ENCODE data around the gene MASP2. TPM values are rescaled to one million over a fixed set of nuclear protein-coding genes. Genes with fewer than 3 reads are reported as not detected.

MASP2 gene
- total and polyA plus RNA-seq, 9 of the 15 experiments (the other 6 are each of a cell fraction or from before 2014, with no cell fraction given) = 0.01 to 0.23 (median 0.06) TPM; not detected in 3

GRCh38 chr1:11052839-11053757 is 6.1 kb upstream of the MASP2 start (continued):
- TF ChIP-seq RFX5 (IDR thresholded peaks at IDR 0.05; ENCODE audit: low read depth, low read length) (no peak), GABPB1 (CRISPR knock-in tag; IDR thresholded peaks at IDR 0.05) (peak; percentile 7; the same call in 1 of the 2 replicates), CBFA2T3 (IDR thresholded peaks at IDR 0.05) (peak; percentile 12; the same call in 1 of the 2 replicates), KDM5B (IDR thresholded peaks at IDR 0.05; ENCODE audit: insufficient replicate concordance, low read depth, low read length) (peak; percentile 72), SIN3A (IDR thresholded peaks at IDR 0.05; ENCODE audit: borderline replicate concordance in 2 of 2, control insufficient read depth in 1 of 2, low read depth in 2 of 2, low read length in 2 of 2) (0 out of 4 replicates have a peak, but pooled peaks of 1 of the 2 experiments have one; percentile 9), PHF21A (IDR thresholded peaks at IDR 0.05; ENCODE audit: borderline replicate concordance, low read depth) (peak; percentile 46; the same call in 1 of the 2 replicates), BRCA1 (IDR thresholded peaks at IDR 0.05) (no peak), BRCA1 (CRISPR knock-in tag; IDR thresholded peaks at IDR 0.05) (0 out of 2 replicates have a peak, but pooled peaks have one; percentile 5), FOXP1 (CRISPR knock-in tag; IDR thresholded peaks at IDR 0.05) (no peak), TAF1 (IDR thresholded peaks at IDR 0.05; ENCODE audit: control insufficient read depth, extremely low read depth, insufficient read depth, low read length, severe bottlenecking) (no peak), RBM22 (IDR thresholded peaks at IDR 0.05; ENCODE audit: low read depth, low read length, poor library complexity, severe bottlenecking) (no peak), TEAD2 (tag; IDR thresholded peaks at IDR 0.05) (no peak), SRSF1 (IDR thresholded peaks at IDR 0.05; ENCODE audit: low read depth, low read length) (peak; percentile 51; the same call in 1 of the 2 replicates), E2F6 (IDR thresholded peaks at IDR 0.05; ENCODE audit: borderline replicate concordance in 1 of 2, extremely low read depth in 1 of 2, insufficient read depth in 1 of 2, insufficient read length in 1 of 2, low read depth in 1 of 2, low read length in 1 of 2, poor library complexity in 1 of 2, severe bottlenecking in 1 of 2) (peak; percentile 12 to 72), BHLHE40 (IDR thresholded peaks at IDR 0.05; ENCODE audit: low read length) (peak; percentile 82), ZNF511 (CRISPR knock-in tag; IDR thresholded peaks at IDR 0.05) (no peak), CC2D1A (IDR thresholded peaks at IDR 0.05) (no peak), ZNF124 (CRISPR knock-in tag; IDR thresholded peaks at IDR 0.05) (no peak), PREB (CRISPR knock-in tag; IDR thresholded peaks at IDR 0.05) (0 out of 2 replicates have a peak, but pooled peaks have one; percentile 27), POLR2G (IDR thresholded peaks at IDR 0.05; ENCODE audit: low read depth, low read length) (peak; percentile 83), ESRRA (IDR thresholded peaks at IDR 0.05; ENCODE audit: borderline replicate concordance, low read depth) (no peak), FIP1L1 (IDR thresholded peaks at IDR 0.05; ENCODE audit: low read depth, low read length, poor library complexity, severe bottlenecking) (peak; percentile 25), SPI1 (IDR thresholded peaks at IDR 0.05; ENCODE audit: borderline replicate concordance, low read depth, low read length) (no peak)
